Epithelial cell of proximal tubule (primary cell): ENCODE results near the gene TBC1D16. TPM values are rescaled to one million over a fixed set of nuclear protein-coding genes. Genes with fewer than 3 reads are reported as not detected.
"Not testable (repeated sequence)": the region's sequence is repeated elsewhere in the genome, so short reads cannot be mapped to it uniquely, and the experiment has no call there.

Source experiments
- DNase-seq: peaks from one replicate; pipeline ENCODE4 v3.0.0-alpha.2; 2011; ENCODE audit warnings: low read depth
- H3K4me3 ChIP-seq: 2 replicates; pipeline ENCODE4 v1.5.1; 2011; ENCODE audit warnings: low read depth, mild to moderate bottlenecking, low read length
- total RNA-seq: library from RNA; depleted of rRNA; stranded (reverse); fragments of >200 nt; gene quantifications from 2 replicates; pipeline ENCODE4 v1.2.3, GENCODE V29; 2015
- TF ChIP-seq, protein P1 (sequence below): conservative IDR thresholded peaks from 2 replicates; pipeline ENCODE4 v1.5.1; 2012; ENCODE audit warnings: low read depth, mild to moderate bottlenecking, low read length

The TBC1D16 gene
- total RNA-seq, 1 donor from 2014 or later: 19.9 TPM

DNA sequence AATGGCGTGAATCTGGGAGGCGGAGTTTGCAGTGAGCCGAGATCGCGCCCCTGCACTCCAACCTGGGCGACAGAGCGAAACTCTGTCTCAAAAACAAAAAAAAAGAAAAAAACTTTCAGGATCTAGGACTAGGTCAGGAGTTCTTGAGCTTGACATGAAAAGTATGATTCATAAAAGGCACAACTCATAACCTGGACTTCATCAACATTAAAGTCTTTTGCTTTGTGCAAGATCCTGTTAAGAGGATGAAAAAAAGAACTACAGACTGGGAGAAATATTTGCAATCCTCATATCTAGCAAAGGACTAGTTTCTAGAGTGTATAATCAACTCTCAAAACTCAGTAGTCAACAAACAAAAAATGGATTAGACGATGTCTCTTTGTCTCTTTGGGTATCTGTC, 40.0 kb downstream of the TBC1D16 start:
- DNase-seq: no peak

DNA sequence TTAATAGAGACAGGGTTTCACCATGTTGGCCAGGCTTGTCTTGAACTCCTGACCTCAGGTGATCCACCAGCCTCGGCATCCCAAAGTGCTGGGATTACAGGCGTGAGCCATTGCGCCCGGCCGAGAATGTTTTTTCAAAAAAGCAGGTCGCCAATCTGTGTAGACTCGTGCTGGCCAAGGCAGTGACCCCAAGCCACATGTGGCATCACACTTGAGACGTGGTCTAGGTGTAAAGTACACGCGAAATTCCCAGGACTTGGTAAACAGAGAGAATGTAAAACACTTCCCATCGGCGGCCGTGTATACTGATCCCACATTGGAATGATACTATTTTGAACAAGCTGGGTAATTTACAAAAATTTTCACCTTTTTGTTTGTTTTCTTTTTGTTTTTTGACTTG, 41.1 kb downstream of the TBC1D16 start:
- TF ChIP-seq, protein P1, sequence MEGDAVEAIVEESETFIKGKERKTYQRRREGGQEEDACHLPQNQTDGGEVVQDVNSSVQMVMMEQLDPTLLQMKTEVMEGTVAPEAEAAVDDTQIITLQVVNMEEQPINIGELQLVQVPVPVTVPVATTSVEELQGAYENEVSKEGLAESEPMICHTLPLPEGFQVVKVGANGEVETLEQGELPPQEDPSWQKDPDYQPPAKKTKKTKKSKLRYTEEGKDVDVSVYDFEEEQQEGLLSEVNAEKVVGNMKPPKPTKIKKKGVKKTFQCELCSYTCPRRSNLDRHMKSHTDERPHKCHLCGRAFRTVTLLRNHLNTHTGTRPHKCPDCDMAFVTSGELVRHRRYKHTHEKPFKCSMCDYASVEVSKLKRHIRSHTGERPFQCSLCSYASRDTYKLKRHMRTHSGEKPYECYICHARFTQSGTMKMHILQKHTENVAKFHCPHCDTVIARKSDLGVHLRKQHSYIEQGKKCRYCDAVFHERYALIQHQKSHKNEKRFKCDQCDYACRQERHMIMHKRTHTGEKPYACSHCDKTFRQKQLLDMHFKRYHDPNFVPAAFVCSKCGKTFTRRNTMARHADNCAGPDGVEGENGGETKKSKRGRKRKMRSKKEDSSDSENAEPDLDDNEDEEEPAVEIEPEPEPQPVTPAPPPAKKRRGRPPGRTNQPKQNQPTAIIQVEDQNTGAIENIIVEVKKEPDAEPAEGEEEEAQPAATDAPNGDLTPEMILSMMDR: no peak
- no peak for DNase-seq
- H3K4me3 ChIP-seq: no peak overlapping the region

More for the DNA sequence above, 40.0 kb downstream of the TBC1D16 start:
- TF ChIP-seq, protein P1: no peak
- no peak overlapping the region for H3K4me3 ChIP-seq

GRCh38 chr17:79994228-79994569, 41.5 kb downstream of the TBC1D16 start:
- not testable (repeated sequence) for DNase-seq, H3K4me3 ChIP-seq

GRCh38 chr17:79993390-79994227, 42.1 kb downstream of the TBC1D16 start:
- H3K4me3 ChIP-seq: peak overlapping the region; percentile 10
- peak; percentile 57 for DNase-seq
- TF ChIP-seq, protein P1: no peak

DNA sequence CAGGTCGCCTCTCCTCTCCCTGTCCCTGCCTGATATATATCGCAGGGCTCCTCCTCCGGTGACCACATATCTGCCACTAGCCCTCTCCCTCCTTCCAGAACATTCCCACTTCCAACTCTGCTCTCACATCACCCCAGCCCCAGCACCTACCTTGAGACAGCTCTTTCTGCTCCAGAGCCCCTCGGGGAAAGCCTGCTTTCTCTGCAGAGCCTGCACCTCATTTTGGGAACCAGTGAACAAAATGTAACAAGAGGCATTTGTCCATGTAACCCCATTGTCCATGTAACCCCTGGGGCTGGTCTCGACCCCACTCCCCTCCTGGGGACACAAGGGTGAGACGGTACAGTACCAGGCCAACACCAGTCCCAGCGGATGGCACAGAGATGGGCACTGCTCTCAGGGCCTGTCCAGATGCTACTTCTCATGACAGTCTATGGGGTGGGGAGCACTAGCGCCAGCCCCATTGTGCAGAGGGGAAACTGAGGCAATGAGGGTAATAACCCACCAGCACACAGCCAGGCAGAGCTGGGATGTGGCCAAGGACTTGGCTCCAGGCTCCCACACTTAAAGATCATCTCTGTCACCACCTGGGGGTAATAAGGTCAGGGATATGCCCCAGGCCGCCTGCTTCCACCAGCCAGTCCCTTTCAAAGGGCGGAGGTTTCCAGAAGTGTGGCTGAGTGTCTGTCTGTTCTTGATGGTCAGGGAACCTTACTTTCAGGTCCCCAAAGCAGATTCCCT, 42.9 kb downstream of the TBC1D16 start:
- no peak for DNase-seq
- no peak overlapping the region for H3K4me3 ChIP-seq
- TF ChIP-seq, protein P1: no peak

DNA sequence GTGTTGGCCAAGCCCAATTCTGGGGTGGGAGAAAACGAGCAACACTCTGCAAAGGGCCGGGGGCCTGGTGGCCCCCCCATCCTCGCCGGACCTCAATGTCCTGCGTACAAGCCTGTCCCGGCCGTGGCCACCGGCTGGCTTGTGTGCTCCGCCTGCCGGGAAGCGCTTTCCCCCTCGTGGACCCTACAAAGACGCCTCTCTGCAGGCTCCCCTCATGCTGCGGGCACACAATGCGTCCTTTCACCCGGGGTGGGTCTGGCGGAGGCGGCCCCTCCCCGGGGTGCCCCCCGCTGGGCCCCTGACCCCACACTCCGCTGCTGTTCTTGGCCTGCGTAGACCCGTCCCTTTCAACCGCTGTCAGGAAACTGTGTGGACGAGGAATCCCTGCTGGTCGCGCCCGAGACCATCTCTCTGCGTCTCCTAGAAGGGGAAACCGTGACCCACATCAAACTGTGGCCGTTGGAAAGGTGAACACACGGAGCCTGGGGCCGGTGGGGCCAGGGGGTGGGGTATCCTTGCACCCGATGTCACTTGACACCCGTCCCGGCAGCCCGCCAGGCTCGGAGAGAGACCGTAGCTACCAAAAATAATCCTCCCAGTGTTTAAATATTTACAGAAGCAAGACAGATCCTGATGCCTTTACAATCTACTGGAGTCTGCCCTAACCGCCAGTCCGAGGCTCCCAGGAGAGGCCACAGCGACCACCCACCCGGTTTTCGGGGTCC, 43.6 kb downstream of the TBC1D16 start:
- TF ChIP-seq, protein P1: no peak
- DNase-seq: no peak
- peak overlapping the region; percentile 39 for H3K4me3 ChIP-seq
